ENCODE data around the gene SIGLEC7.

The SIGLEC7 gene

GRCh38 chr19:51201712-51202111, 59.6 kb downstream of the SIGLEC7 start:
- no peak overlapping the region for H2BK120ac ChIP-seq (ENCODE audit: low read depth, low read length)
- no peak overlapping the region for H3K14ac ChIP-seq (ENCODE audit: low read length in 2 of 2)
- H3K23ac ChIP-seq (ENCODE audit: low read length in 2 of 2): no peak overlapping the region
- H3K4me1 ChIP-seq (ENCODE audit: control insufficient read depth, insufficient read depth, low read depth, low read length): no peaks in the 10 kb centered on the region
- no peaks in the 10 kb centered on the region for H3K79me1 ChIP-seq (replicated peaks; ENCODE audit: low read length, poor library complexity, severe bottlenecking)
- H3K27me3 ChIP-seq (ENCODE audit: control insufficient read depth in 1 of 2, insufficient read depth in 1 of 2, low read length in 2 of 2): peaks cover 0 to 9% of the 10 kb centered on the region in 2 experiments
- H2BK15ac ChIP-seq (ENCODE audit: low read depth, poor library complexity, severe bottlenecking): no peak overlapping the region
- no peak overlapping the region for H3K27ac ChIP-seq (ENCODE audit: low read length, poor library complexity, severe bottlenecking)
- no peak overlapping the region for H2BK5ac ChIP-seq (ENCODE audit: low read depth, low read length, poor library complexity, severe bottlenecking)
- no peak overlapping the region for H3K18ac ChIP-seq (ENCODE audit: low read depth in 1 of 2, low read length in 2 of 2)
- H3K4me3 ChIP-seq (ENCODE audit: insufficient read depth in 1 of 2, low read depth in 1 of 2, low read length in 2 of 2): no peak overlapping the region
- H2AFZ ChIP-seq (ENCODE audit: low read depth, low read length): no peak overlapping the region
- H3K4ac ChIP-seq (ENCODE audit: low read depth in 1 of 2, low read length in 2 of 2): no peak overlapping the region
- no peak overlapping the region for H2BK12ac ChIP-seq (ENCODE audit: low read length in 2 of 2)
- no peak overlapping the region for H4K8ac ChIP-seq (ENCODE audit: low read length)
- WGBS: 62% methylated on average over 4 of the region's 5 CpGs
- no peak overlapping the region for H3K4me2 ChIP-seq (ENCODE audit: low read length, poor library complexity, severe bottlenecking)
- no peak overlapping the region for H2AK5ac ChIP-seq (ENCODE audit: low read length, severe bottlenecking)
- no peaks in the 10 kb centered on the region for H3K9me3 ChIP-seq (ENCODE audit: control insufficient read depth, low read length)
- DNase-seq: no peak
- H3K9ac ChIP-seq (ENCODE audit: low read length): no peak overlapping the region
- no peak overlapping the region for H4K91ac ChIP-seq (ENCODE audit: low read length)
- no peaks in the 10 kb centered on the region for H3K36me3 ChIP-seq (ENCODE audit: control insufficient read depth in 1 of 2, insufficient read depth in 2 of 2, low read depth in 1 of 2, low read length in 2 of 2)
